ENCODE results near the gene DIS3L2.

DNA sequence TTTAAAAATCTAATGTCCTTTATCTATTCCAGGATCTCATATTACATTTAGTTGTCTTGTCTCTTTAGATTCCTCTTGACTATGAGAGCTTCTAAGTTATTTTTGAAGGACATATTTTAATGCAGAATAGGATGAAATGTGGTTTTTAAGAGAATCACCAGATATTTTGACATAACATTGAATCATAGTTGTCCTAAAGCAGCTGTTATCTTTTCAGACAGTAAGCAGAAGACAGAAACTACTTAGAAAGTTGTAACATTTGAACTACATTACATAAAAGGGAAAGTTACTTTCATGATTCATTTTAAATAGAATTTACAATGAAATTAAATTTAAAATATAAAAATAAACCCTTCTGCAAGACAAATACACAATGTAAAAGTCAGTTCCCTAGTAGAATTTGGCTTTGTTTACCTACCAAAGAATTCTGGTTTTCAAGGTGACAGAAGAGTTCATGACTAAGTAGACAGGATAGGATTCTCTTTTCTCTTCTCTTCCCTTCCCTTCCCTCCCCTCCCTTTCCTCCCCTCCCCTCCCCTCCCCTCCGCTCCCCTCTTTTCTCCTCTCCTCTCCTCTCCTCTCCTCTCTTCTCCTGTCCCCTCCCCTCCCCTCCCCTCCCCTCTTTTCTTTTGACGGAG, 186.0 kb downstream of the DIS3L2 start:
- TF ChIP-seq, protein P1, sequence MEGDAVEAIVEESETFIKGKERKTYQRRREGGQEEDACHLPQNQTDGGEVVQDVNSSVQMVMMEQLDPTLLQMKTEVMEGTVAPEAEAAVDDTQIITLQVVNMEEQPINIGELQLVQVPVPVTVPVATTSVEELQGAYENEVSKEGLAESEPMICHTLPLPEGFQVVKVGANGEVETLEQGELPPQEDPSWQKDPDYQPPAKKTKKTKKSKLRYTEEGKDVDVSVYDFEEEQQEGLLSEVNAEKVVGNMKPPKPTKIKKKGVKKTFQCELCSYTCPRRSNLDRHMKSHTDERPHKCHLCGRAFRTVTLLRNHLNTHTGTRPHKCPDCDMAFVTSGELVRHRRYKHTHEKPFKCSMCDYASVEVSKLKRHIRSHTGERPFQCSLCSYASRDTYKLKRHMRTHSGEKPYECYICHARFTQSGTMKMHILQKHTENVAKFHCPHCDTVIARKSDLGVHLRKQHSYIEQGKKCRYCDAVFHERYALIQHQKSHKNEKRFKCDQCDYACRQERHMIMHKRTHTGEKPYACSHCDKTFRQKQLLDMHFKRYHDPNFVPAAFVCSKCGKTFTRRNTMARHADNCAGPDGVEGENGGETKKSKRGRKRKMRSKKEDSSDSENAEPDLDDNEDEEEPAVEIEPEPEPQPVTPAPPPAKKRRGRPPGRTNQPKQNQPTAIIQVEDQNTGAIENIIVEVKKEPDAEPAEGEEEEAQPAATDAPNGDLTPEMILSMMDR (conservative IDR thresholded peaks at IDR 0.05; ENCODE audit: low read length), result no peak
- no peak for TF ChIP-seq EZH2phosphoT487 (IDR thresholded peaks at IDR 0.05; ENCODE audit: borderline replicate concordance)
